Mucosa of descending colon (tissue), 3 donors: ENCODE data around the gene RBM19. TPM values are rescaled to one million over a fixed set of nuclear protein-coding genes. Genes with fewer than 3 reads are reported as not detected.

ENCODE experiments used
- ATAC-seq: fragments of 200-7000 bp; cut with Tn5 transposase; one replicate; pipeline ENCODE4 v1.9.1; 2020; ENCODE audit warnings: mild to moderate bottlenecking, moderate library complexity
- DNase-seq, 3 donors: peaks; one replicate each; pipeline ENCODE4 v3.0.0-alpha.2; 2020
- H3K36me3 ChIP-seq: fragments of 200-600 bp; one replicate; pipeline ENCODE4 v1.8.0; 2021; ENCODE audit warnings: low read depth, mild to moderate bottlenecking
- H3K4me1 ChIP-seq: fragments of 200-600 bp; one replicate; pipeline ENCODE4 v1.8.0; 2021; ENCODE audit warnings: low read depth, mild to moderate bottlenecking
- H3K4me3 ChIP-seq: fragments of 200-600 bp; one replicate; pipeline ENCODE4 v1.8.0; 2021; ENCODE audit warnings: mild to moderate bottlenecking
- H3K9me3 ChIP-seq: fragments of 200-600 bp; one replicate; pipeline ENCODE4 v1.8.0; 2021; ENCODE audit warnings: mild to moderate bottlenecking
- CTCF ChIP-seq: fragments of 200-600 bp; IDR thresholded peaks from one replicate; pipeline ENCODE4 v1.8.0; 2022; ENCODE audit warnings: antibody characterized with exemption, mild to moderate bottlenecking
- intact Hi-C, 2 donors: fragments of 100-400 bp; cut with DNase I in 1 of 2; cut with micrococcal nuclease in 1 of 2; formaldehyde crosslinking; loops; one replicate each; pipeline versions ENCODE4 v1.11.0 to v1.11.1; 2022; cut with DNase I, micrococcal nuclease
- total RNA-seq, 3 donors: library from RNA; stranded (reverse); fragmentation: NEBNext Ultra II Directional in 2 of 3; extraction: Animal tissue kit (Norgen Biotek cat#: 25700) in 2 of 3; gene quantifications; one replicate each; pipeline versions ENCODE4 v1.2.1 to v1.2.4, GENCODE V29; 2021 to 2023
- donor health status: DM: no; HTN: no; CAD: no; lungs with moderate emphysema.
- donor health status: DM: no; HTN: no; CAD: no.
- donor health status: DM: no; HTN: yes; CAD: no.

RBM19 gene
- total RNA-seq, 3 donors from 2014 or later = 22.5 to 38.4 (median 32.9) TPM

- H3K36me3 ChIP-seq = no peaks in the 10 kb centered on the region
- TF ChIP-seq CTCF = no peak
- no peak for DNase-seq
- H3K9me3 ChIP-seq = no peaks in the 10 kb centered on the region
- intact Hi-C loops = no loop called here
- no peak overlapping the region for H3K4me3 ChIP-seq
- H3K4me1 ChIP-seq = no peaks in the 10 kb centered on the region
- ATAC-seq = no peak
Observed at GRCh38 chr12:113802000-113802749, 163.9 kb downstream of the RBM19 start.

DNA sequence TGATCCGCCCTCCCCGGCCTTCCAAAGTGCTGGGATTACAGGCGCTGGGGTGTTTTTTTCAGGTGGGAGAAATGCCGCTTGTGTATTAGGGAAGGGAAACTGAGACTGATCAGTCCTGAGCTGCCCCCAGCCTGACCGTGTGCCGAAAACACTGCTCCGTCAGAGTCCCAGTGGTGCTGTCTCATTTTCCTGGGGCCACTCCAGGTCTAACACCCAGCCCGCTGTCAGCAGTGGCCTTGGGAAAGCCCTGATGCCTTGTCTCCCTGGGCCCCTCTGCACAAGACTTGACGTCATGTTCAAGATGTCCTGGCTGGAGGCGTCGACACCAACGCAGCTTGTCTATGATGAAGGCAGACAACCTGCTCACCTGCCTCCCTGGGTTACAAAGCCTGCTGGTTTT lies 165.9 kb downstream of the RBM19 start:
- no peak for ATAC-seq

GRCh38 chr12:113798552-113798951 lies 167.6 kb downstream of the RBM19 start:
- intact Hi-C loops = no loop called here
- TF ChIP-seq CTCF = no peak
- no peaks in the 10 kb centered on the region for H3K9me3 ChIP-seq
- H3K4me1 ChIP-seq = no peaks in the 10 kb centered on the region
- H3K4me3 ChIP-seq = no peak overlapping the region
- ATAC-seq = no peak
- no peak for DNase-seq
- H3K36me3 ChIP-seq = no peaks in the 10 kb centered on the region

More for the DNA sequence above, 165.9 kb downstream of the RBM19 start:
- Histone ChIP-seq H3K4me3 (no peak overlapping the region), H3K9me3 (no peaks in the 10 kb centered on the region), H3K36me3 (no peaks in the 10 kb centered on the region), H3K4me1 (no peaks in the 10 kb centered on the region)
- TF ChIP-seq CTCF = no peak
- intact Hi-C loops = no loop called here
- DNase-seq = no peak

GRCh38 chr12:113797535-113797868 lies 168.6 kb downstream of the RBM19 start:
- Histone ChIP-seq H3K4me3 (no peak overlapping the region), H3K9me3 (no peaks in the 10 kb centered on the region), H3K4me1 (no peaks in the 10 kb centered on the region), H3K36me3 (no peaks in the 10 kb centered on the region)
- no peak for TF ChIP-seq CTCF
- intact Hi-C loops = no loop called here
- no peak for ATAC-seq
- DNase-seq = no peak

DNA sequence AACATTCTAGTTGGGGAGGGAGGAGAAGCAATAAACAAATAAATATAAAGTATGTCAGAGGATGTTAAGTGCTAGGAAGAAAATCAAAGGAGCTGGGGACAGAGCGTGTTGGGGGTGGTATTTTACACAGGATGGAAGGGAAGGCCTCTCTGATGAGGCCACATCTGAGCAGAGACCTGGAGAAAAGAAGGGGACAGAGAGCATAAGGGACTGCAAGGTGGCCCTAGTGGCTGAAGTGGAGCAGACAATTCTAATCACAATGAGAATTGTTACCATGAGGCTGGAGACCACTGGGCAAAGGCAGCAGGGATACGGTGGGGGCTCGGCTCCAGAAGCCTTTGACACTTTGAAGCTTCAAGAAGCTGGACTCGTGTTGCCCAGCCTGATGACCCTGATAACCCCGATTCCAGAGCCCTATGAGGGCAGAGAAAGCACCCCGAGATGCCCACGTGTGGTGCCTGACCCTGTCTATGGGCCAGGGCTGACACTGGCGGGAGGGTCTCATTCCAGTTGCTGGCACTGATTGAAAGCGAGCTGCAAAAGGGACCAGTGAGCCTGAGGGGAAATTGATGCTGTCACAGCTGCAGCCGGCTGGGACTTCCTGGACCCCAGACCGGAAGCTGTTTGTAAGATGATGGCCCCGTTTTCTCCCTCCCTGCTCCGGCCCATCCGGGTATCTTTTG lies 169.1 kb downstream of the RBM19 start:
- ATAC-seq (no peak), DNase-seq (no peak)
- no peaks in the 10 kb centered on the region for H3K9me3 ChIP-seq
- intact Hi-C loops = no loop called here
- TF ChIP-seq CTCF = no peak
- H3K4me3 ChIP-seq = no peak overlapping the region
- no peaks in the 10 kb centered on the region for H3K36me3 ChIP-seq
- H3K4me1 ChIP-seq = no peaks in the 10 kb centered on the region
